HG03060 (cell line): ENCODE data around the gene EGFR.

ENCODE experiments used
- ATAC-seq: cut with Tn5 transposase; IDR thresholded peaks from one replicate; pipeline ENCODE4 v1.9.1; 2021; ENCODE audit warnings: low read depth, moderate number of reproducible peaks; ENCODE audit not compliant: unreplicated experiment

EGFR gene

DNA sequence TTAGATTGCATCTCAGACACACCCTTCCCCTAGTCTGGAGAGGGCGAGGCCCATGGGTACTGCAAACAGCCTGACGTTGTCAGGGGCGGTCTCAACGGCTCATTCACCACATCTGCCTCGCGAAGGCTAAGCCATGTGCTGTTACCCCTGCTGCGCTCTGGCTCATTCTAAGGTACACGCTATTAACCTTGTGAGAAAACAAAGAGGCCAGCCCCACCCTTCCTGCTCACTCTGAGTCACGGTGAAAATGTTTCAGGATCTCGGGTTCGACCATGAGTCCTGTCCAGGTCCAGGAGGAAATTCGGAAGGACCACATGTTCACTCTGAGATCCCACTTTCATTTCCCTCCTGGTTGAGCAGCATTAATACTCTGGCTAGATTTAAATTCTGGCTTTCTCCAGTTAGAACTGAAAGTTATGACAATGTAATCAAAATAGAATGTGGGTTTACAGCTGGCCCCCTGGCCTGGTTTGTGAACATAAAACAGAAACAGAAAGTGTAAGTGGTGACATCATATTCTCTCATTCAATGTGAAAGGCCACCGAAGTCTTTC is 55.2 kb downstream of the EGFR start:
- ATAC-seq: peak; percentile 76

DNA sequence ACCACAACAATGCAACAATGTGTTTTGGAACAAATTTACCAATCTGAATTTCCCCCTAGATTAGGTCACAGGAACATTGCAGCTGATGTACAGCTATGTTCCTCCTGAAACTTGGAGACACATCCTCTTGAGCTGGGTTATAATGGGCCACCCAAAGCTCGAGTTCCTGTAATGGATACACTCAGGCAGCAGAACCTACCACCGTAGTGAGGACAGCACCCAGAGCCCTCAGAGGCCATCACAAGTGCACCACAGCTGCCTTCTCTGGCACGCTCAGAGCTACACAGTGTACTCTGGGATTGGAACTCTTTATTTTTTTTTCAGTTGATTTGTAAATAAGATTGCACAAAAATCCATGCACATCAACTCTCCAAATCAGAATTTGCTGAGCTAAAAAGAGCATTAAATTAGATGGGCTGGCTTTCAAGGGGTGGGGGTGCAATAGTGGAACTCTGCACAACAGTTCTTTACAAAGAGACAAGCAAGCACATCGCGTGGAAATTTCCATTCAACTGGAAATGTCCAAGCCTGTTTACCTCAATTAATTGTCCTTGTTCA is 56.7 kb downstream of the EGFR start:
- no peak for ATAC-seq

GRCh38 chr7:55077561-55078410 is 59.0 kb downstream of the EGFR start:
- ATAC-seq: no peak

GRCh38 chr7:55078465-55079372 is 59.9 kb downstream of the EGFR start:
- ATAC-seq: no peak

DNA sequence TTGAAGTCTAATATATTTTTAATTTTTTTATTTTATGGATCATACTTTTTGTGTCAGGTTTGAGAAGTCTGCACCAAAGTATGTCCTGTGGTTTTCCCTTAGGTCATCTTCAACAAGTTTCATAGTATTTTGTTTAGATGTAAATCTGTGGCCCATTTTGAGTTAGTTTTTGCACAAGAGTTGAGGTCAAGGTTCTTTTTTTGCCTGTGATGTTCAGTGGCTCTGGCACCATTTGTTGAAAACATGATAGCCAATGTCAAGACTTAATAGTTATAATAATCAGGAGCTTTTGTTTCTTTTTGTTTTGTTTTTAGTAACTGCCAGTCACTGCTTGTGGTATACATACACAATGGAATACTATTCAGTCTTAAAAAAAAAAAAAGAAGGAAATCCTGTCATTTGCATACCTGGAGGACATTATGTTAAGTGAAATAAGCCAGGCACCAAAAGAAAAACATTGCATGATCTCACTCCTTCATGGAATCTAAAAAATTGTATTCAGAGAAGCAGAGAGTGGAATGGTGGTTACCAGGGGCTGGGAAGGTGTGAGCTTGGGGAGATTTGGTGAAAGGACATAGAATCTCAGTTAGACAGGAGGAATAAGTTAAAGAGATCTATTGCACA is 61.3 kb downstream of the EGFR start:
- ATAC-seq: no peak

DNA sequence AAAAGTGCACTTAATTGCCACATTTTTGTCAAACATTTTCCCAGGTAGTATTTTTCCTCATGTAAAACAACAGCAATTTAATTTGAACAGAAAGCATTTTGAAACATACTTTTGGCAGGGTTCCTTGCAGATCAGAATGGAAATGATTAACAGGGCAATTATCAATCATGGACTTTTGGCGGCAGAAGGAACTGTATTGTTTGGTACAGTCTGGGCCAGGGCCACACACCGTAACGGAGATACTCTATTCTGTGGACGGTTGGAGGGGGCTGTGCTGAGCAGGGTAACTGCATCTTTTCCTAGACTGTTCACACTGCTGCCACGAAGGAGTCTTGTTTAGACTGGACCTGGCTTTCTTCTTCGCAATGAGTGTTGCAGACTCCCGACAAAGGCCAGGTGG is 62.3 kb downstream of the EGFR start:
- no peak for ATAC-seq

DNA sequence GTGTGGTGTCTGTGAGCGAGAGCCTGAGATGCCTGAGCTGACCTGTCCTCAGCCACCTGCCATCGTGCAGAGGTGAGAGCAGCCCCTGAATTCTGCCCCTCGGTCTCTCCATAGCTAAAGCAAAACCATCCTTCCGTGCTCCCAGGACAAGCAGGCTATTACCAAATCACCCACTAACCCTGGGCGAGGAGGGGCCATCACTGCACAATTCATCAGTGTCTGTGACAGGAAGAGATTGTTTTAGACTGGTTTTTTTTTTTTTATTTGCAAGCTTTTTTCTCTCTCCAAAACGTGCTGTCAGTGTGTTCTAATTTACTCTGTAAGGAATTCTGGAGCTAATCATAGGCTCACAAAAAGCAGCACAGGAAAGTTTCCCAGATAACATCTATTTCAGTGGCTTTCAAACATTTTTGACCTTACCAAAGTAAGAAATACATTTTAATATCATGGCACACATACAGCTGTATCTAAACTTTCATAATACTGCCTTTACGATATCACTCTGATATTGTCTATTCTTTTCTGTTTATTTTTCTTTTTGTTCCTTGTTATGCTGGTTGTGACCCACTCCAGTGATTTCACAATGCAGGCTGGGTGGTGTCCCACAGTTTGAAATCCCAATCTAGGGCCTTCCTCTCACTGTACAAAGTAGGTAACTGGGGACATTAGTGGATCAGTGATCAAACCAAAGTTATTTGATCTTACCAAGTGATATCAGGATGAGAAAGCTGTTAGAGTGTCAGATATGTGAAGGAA is 62.8 kb downstream of the EGFR start:
- no peak for ATAC-seq

DNA sequence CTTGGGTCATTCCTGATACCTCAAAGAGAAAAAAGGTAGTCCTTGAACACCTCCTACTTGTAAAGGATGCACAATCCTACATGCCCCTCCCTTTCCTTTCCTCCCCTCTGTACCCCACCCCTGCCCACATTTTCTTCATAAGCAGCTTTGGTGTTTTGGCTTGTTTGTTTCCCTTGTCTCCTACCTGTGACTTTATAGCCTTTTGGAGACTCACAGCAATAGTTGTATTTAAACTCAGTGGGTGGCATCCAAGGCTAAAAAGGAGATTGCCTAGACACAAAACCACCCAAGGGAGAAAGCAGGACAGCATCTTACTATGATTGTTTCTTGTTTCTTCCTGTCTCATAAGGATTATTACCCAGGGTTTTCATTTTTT is 63.4 kb downstream of the EGFR start:
- no peak for ATAC-seq

GRCh38 chr7:55083206-55083605 is 64.4 kb downstream of the EGFR start:
- no peak for ATAC-seq

DNA sequence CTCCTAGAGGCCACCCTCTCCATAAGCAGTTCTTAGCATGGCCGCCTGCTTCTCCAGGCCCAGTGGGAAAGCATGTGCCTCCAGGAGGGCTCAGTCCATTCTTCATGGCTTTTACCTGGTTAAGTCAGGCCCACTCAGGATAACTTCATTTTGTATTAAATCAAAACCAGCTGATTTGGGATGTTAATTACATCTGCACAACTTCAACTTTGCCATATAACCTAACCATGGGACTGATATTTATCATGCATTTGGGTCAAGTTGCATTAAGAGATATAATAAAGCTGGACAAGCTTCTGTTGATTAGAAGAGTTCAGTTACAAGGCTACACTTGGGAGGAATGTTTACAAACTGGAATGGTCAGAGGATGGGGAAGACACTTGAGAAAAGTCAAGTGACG is 65.5 kb downstream of the EGFR start:
- ATAC-seq: no peak

DNA sequence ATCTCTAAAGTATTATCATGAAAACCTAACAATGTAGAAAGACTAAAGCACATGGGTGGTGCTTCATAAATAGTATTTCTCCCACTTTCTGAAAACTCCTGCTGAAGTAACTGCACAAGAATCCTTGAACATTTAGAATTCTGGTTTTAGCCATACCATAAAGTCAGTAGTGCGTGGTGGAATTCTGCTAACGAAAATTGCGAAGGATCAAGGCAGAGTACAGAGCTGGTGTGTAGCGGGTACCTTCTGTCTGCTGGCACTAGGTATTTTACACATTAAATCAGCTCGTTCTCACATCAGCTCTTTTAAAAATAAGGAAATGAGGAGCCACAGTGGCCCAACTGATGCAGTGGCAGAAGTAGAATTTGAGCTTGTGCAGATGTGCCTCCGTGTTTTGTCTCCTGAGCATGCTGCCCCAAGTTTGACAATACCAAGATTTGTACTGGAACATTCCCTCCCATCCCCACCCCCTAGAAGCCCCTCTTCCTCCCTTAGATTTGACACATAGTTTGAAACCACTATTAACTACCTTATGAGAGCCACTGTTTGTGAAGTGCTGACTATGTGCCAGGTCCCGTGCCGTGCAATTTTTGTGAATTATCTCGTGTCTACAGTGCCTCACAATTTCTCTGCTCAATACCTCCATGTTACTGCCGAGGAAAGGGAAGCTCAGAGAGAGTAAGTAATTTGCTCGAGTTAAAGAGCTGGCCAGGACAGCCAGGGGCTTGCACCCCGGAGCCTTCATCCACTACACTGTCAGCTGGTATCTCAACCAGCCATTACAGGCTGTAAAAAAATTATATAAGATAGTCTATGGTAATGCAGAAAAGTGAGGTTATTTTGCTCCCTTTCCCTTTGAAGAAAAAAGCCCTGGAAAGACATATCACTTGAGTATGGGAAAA is 66.9 kb downstream of the EGFR start:
- ATAC-seq: peak; percentile 5

DNA sequence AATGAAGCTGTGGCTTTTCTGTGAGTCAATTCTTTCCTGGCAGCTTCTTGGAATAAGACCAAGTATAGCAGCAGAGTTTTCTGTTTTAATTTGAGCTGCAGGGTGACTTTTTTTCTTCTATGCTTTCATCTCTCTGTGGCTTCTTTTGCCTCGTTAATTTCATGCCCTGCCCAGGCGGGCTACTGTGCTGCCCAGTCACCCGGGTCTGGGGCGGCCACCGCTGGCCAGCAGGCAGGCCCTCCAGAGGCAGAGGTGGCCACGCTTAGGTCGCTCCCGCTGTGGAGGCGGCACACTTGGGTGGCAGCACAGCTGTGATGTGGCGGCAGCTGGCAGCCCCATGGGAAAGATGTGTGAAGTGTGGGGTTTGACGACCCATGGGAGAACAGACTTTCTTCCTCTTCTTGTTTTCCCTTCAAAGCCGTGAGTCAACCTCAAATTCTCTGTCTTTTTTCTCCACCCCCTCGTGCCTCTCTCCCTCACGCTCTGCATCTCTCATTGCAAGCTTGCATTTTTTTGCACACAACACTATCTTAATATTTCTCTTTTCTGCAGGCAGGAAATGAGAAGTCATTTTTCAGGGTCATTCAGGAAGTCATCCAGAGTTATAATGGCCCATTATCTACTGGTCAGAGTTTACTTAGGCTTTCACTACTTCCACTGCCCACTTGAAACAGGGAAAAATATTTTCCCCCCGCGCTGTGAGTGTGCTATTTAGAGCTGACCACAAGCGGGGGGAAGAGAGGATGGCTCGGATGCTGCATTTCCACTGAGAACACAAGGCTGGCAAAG is 67.8 kb downstream of the EGFR start:
- ATAC-seq: peak; percentile 76

GRCh38 chr7:55087521-55087961 is 68.7 kb downstream of the EGFR start:
- no peak for ATAC-seq

DNA sequence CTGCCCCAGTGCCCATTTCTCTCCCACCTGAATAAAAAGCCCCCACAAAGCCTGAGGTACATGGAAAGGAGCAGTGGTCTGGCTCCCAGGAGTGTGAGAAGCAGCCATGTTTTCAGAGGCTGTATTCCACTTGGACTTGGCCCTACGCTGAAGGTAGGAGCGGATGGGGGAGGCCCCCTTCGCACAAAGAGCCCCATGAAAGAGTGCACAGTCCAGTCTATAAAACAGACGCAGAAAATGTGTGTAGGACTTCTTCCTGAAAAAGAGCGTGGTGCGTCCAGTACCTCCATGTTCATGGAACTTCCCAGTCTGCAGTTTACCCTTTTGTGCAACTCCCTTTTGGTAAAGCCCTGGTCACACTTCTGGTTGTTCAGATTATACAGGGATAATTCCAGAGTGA is 69.3 kb downstream of the EGFR start:
- ATAC-seq: no peak

DNA sequence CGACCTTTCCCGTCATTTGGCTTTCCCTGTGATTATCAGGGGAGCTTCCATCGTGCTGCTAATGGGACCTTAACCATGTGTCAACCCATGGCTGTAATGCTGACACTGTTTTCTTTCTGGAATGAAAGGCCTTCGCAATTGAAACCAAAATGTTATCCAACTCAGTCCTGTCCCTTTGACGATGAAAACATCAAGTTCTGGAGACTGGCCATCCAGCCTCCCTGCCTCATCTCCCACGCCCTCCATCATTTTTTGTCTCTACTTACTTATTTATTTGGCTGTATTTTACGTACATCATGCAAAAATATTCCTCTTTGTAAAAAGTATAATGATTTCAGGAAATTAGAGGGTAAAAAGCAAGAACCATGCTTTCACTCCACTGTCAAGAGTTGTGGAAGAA is 69.8 kb downstream of the EGFR start:
- no peak for ATAC-seq

GRCh38 chr7:55092186-55092974 is 73.6 kb downstream of the EGFR start:
- no peak for ATAC-seq

DNA sequence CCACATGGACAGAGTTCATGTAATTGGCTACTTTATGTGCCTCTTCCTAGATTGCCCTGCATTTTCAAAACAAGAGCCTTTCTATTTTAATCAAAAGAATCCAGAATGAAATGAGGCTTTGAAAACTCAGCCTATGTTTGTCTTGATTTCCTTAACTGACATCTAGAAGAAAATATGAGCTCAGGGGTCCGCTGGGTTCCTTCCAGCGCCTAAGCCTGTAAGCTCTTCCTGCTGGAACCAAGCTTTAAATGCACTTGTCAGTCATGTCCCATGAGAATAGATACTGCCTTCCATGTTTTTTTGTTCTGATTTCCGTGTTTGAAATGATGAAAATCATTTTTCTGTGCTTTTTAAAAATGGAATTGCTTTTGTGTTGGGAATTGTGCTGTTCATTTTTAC is 74.2 kb downstream of the EGFR start:
- ATAC-seq: no peak
